ENCODE results near the gene SLAMF8.

SLAMF8 gene

DNA sequence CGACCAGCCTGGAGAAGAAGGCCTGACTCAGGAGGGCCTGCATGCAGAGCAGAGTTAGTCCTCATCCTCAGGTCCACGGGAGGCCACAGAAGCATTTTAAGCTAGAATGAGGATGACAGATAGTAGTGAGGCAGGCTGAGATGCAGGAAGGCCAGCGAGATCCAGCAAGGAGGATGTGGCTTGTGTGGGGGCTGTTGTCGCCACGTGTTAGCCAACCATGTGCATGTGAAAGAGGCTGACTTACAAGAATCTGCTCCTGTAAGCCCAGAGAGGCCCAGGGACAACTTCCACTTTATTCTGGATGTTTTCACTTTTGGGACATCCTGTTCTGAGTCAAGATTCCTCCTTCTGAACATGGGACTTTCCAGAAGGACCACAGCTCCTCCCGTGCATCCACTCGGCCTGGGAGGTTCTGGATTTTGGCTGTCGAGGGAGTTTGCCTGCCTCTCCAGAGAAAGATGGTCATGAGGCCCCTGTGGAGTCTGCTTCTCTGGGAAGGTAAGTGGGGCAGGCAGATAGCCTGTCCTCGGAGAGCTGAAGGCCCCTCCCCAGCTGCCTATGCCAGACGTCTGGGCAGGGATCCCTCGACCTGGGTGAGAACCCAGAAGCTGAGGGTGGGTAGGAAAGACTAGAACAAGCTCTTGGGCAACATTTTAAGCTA is at the start of gene SLAMF8:
Gene SLAMF8, plus strand, starts transcription at position 433 of the 661 bp plus-strand sequence. Its CDS starts 26 bp downstream, at position 459.
- DNase-seq (ENCODE audit: low read depth in 2 of 2): peak; percentile 31 to 34

DNA sequence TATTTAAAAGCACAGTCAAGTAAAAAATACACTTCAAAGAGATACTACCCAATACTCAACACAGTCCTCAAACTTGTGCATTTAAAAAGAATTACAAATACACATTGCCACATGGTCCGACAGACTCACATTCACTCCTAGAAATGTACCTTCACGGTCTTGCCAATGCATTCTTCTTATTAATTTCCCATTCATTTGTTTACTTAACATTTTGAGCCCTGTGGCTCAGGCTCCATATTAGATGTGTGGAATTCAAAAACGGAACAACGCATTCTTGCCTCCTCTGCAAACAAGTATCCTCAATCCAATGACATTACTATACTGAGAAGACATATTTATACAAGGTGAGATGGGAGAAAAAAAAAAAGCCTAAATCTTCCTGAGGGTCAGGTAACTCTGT is 48.4 kb upstream of the SLAMF8 start:
- DNase-seq (ENCODE audit: low read depth in 2 of 2): no peak

DNA sequence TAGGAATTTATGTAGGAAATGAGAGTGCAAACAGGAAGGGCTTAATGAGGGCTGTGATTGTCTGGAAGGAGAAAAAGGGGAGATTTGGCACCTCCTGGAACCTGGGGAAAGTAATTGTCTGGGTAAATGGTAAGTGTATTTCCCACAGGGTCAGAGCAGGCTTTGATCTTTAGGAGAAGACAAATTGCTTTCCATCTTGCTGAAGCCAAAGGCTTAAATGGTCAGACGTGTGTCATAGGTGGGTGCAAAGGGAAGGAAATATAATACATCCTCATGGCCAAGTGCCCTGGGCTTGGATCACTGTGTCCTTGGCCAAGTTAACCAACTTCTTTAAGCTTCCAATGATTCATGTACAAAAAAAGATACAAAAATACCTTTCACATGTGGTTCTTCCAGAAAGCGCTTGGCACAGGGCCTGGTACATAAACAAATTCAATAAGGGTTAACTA is 47.2 kb upstream of the SLAMF8 start:
- DNase-seq (ENCODE audit: low read depth in 2 of 2): no peak

DNA sequence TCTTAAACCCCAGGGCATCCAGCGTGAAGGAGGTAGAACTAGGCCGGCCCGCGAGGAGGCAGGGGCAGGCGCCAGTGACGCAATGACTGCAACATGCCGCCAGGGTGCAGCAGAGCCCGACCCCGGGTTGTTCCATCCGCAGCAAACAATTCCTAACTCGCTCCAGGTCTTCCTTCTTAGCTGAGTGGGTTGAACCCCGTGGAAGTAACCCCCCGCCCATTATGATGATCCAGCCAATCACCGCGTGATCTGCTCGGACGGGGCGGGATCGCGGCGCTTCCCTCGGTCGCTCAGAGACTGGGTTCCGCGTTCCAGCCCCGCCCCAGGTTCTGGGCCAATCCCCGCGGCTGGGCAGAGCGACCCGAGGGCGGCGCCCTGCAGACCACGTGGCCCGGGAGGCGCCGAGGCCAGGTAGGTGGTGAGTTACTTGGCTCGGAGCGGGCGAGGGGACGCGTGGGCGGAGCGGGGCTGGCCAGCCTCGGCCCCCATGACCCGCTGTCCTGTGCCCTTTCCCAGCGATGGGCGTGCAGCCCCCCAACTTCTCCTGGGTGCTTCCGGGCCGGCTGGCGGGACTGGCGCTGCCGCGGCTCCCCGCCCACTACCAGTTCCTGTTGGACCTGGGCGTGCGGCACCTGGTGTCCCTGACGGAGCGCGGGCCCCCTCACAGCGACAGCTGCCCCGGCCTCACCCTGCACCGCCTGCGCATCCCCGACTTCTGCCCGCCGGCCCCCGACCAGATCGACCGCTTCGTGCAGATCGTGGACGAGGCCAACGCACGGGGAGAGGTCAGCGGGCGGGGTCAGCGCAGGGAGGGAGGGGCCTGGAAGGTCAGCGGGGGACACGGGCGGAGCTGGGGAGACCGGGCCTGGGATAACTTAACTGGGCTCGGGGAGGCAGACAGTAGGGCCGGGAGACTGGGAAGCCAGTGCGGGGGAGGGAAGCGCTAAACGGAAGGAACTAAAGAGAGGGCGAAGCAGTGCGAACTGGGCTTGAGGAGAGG is 45.8 kb upstream of the SLAMF8 start, which contains the start of gene DUSP23:
Gene DUSP23, plus strand, starts transcription at position 380 of the 1,000 bp plus-strand sequence. Its CDS starts 139 bp downstream, at position 519.
- peak; percentile 91 to 93 for DNase-seq (ENCODE audit: low read depth in 2 of 2)

DNA sequence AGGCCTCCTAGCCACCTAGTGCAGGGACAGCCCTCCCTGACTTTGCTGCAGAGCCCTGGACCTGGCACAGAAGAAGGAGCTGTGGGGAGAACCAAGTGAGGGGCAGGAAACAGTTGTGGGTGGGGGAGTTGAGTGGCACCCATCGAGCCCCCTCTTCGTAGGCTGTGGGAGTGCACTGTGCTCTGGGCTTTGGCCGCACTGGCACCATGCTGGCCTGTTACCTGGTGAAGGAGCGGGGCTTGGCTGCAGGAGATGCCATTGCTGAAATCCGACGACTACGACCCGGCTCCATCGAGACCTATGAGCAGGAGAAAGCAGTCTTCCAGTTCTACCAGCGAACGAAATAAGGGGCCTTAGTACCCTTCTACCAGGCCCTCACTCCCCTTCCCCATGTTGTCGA is 44.7 kb upstream of the SLAMF8 start:
- DNase-seq (ENCODE audit: low read depth in 2 of 2): no peak

DNA sequence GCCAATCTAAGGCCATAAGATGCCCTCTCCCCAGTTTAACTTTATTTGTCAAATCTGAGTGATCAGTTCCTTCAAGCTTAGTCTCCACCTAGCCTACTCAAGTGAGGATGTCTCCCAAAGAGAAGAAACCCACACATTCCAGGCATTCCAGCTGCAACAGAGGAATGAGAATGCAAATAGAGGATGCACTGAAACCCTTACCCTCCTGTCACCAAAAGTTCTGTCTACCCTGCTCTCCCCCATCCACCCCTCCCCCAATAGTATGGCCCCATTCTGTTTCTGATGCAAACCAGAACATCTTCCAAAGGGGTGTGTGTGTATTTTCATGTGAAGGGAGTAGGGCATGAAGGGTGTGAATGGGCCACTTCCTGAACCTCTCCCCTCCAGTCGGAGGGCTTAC is 42.9 kb upstream of the SLAMF8 start:
- no peak for DNase-seq (ENCODE audit: low read depth in 2 of 2)

DNA sequence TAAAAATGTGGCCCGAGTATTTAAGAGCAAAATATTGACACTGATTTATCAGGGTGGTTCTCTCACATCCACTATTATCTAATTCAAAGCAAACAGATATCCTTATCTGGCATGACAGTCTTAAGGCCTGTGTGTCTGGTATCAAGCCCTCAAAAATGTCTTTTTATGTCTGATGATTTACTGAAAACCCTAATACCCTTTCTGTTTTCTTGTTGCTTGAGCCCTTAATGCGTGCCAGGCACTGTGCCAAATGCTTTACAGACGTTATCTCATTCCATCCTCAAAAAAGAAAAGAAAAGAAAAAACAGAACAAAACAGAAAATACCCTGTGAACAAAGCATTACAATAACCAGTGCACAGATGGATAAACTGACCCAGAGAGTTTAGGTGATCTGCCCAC is 40.2 kb upstream of the SLAMF8 start:
- DNase-seq (ENCODE audit: low read depth in 2 of 2): no peak

DNA sequence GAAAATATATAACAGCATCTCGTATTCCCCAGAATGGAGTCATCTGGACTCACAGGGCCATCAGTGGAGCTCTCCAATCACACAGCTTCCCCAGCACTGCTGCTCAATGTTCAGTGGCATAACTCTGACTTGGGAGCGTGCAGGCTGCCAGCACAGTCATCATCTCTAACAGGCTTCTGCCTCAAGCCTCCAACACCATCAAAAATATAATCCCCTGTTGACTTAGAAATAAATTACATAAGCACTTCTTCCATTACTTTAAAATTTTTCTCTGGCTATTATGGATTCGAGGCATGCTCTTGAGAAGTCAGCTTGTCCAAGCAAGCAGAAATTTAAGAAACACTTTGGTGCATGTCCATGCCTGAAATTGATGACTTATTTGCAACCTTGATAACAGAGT is 39.7 kb upstream of the SLAMF8 start:
- no peak for DNase-seq (ENCODE audit: low read depth in 2 of 2)

DNA sequence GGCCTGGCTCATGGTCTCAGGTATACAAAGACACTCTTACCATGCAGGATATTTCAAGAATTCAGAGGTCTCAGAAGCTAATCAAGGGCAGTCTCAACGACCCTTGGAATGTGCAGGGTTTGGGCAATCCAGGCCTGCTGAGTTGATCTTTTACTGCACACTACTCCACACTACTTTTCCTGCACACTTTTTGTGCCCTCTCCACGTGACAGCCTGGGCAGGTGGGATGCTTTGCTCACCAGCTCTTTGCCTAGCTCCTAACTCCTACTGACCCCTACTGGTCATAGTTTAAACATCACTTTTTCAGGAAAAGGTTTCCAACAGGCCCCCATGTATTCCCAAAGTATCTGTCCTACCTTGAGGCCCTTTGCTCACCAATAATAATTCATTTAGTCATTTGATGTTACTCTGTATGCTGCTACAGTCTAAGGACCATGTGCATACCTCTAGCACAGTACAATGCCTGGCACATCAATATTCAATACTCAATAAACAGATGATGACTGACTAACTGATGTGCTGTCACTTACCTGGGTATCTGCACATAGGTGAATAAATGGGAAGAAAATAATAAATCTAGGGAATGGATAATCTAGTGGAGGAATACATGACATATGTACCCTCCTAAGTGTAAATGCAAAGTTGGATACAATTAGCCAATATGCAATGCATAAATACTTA is 36.3 kb upstream of the SLAMF8 start:
- no peak for DNase-seq (ENCODE audit: low read depth in 2 of 2)

DNA sequence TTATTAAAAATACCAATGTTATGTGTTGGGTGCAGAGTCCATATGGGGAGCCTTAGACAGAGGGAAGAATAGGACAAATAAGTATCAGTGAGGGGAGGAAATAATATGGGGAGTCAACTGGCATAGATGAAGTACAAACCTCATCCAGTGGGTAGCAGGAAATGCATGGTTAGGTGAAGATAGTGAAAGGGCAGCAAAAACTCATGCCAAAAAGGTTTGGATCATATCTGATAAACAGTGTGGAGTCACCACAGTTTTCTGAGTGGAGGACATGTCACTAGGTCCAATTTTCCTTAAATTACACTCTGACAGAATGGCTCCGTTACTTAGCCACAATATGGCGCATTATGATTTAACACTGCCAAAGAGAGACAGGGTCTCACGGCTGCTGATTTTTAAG is 35.6 kb upstream of the SLAMF8 start:
- DNase-seq (ENCODE audit: low read depth in 2 of 2): no peak

DNA sequence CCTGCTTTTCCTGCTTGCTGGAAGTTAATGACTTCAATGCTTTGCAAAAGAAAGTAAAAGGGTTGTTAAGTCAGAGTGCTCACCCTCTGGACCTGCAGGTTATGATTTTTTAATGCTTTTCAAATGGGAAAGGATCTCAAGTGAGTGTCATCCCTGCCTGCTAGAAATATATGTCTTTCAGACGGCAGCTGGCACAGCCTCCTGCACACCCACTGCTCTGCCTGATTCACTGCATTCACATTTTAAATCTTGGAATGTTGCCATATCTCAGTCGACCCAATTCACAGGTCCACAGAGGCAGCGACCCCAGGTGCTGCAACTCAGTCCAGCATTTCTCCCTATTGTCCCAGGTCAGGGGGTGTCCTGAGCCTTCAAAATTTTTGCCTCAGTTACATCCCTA is 35.2 kb upstream of the SLAMF8 start:
- DNase-seq (ENCODE audit: low read depth in 2 of 2): no peak

DNA sequence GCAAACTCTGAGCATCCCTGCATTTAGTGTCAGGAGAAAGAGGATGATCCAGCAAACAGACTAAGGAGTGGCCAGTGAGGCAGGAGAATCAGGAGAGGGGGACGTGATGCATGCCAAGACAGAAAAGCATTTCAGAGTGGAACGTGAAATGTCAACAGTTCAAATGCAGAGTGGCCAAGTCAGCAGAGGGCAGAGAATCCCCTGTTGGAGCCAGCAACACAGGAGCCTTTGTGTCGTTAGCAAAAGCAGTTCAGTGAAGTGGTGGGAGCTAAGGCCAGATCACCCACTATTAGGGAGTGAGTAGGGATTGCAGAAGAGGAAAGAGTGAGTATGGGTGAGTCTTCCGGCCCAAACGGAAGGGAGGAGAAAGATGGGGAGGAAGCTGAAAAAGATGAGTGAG is 31.1 kb upstream of the SLAMF8 start:
- no peak for DNase-seq (ENCODE audit: low read depth in 2 of 2)

DNA sequence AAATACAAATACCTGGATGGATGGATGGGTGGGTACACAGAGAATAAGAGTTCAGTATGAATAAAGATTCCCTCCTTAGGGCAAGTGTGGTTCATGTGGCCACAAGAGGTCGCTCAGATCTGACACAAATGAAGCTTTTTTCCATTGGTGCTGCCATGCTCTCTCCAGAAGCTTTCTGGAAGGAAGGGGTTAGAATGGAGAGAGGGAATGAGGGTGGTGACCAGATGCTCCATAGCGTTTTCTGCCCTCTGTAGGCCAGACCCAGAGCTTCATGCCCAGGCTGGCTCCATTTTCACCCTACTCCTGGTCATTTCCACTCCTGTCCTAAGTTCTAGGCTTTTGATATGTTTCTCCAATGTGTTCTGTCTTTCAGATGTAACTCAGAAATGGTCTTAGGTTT is 27.8 kb upstream of the SLAMF8 start:
- peak; percentile 20 to 21 for DNase-seq (ENCODE audit: low read depth in 2 of 2)

DNA sequence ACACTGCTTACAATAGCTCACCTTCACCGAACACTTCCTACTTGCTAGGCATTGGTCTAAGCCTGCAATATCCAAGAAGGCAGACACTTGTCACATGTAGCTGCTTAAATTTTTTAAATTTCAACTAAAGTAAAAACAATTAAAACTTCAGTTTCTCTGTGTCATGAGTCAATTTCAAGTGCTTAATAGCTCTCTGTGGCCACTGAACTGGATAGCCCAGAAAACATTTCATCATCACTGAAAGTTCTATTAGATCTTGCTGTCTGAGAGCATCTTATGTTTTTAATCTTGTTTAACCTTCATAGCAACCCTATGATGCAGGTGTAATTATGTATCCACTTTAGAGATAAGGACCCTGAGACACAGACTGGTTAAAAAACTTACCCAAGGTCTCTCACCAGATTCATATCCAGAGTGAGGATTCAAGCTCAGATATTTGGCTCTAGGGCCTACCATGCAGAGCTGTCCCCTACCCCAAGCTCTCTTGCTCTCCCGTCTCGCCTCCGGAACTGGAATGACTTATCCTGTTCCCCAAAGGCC is 27.2 kb upstream of the SLAMF8 start:
- no peak for DNase-seq (ENCODE audit: low read depth in 2 of 2)

DNA sequence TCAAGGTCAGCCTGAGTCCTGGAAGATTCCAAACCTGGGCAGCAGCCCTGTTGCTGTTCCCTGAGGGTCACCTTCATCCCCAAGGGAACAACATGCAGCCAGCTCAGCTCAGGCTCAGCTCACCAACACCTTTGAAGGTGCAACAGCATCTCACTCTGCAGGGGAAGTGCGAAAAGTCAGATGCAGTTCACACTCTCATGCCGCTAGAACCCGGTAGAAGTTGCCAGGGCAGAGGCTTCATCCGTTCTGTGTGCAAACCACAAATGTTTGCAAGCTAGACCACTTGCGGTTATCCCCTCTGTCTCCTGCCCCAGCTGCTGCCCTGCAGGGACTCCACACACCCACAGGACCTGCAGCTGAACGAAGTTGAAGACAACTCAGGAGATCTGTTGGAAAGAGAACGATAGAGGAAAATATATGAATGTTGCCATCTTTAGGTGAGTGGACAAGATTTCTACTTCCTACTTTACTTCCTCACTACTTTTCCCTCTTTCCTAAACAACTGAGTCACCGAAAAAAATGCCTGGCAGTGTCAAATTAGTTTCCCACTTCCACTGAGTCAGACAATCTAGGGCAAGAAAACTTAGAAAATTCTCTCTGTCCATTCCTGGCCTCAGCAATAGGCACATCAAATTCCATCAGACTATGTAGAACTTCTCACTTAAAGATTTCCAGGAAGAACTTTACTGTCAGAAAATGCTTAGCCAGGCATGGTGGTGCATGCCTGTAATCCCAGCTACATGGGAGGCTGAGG is 26.3 kb upstream of the SLAMF8 start:
- DNase-seq (ENCODE audit: low read depth in 2 of 2): no peak

DNA sequence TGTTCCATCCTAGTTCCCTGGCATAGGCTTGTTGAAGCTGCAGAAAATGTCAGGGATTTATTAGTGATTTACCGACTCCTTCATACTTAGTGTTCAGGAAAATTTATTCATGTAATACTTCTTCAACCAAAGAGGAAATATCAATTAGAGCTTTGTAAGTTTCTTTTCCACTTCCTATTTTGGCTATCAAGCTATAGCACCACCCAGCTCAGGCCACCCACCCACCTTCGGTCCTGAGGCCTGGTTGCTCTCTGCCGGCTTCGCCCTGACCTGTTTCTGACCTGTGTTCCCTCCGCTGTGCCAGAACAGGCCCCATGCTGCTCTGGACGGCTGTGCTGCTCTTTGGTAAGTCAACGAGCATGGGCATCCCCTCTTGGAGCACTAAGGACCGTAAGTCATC is 24.6 kb upstream of the SLAMF8 start, which contains the start of gene FCRL6:
Gene FCRL6, plus strand, starts transcription at position 250 of the 400 bp plus-strand sequence. Its CDS starts 65 bp downstream, at position 315.
- DNase-seq (ENCODE audit: low read depth in 2 of 2): no peak

DNA sequence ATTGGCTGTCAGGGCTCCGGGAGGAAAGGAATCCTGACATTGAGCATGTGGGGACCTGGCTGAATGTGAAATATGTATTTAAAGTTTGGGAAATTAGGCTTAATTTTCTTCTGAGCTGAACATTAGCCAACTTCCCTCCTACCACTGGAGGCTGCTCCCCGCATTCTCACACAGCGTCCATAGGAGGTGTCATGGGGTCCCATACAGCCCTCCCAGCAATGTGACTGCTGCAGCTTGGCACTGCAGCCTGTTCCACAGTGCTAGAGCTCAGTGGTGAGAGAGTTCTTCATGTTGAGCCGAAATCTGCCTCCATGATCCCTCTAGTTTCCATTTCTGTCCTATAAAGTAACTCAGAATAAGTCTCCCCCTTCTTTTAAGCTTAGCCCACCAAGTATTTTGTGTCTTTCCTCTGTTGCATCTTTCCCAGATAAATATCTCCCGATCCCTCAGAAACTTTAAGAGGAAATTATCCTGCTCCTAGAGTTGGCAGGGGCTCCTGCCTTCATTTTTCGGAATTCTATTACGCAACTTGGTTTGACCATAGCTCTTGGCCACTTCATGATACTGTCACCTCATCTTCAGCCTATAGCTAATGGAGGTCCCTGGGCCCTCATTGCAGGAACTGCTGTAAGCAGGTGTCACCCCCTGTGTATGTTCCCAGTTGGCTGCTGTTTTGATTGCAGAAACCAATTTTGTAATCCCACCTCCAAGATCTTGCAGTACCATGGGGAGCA is 22.6 kb upstream of the SLAMF8 start:
- no peak for DNase-seq (ENCODE audit: low read depth in 2 of 2)

DNA sequence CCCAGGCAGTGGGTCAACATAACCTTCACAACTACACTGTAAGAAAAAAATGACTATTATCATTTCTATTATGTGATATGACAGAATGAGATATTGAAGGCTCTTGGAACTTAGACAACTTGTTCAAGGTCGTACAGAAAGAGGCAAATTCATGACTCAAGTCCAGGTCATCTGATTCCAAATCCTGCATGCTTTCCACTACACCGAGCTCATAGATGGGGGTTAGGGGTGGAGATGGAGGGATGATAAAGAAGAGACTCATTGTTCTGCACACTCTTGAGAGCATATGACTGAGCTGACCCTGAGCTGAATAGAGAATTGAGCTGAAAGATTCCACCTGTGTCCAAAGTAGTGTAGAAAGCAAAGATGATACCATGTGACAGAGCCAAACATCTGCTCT is 21.7 kb upstream of the SLAMF8 start:
- no peak for DNase-seq (ENCODE audit: low read depth in 2 of 2)

DNA sequence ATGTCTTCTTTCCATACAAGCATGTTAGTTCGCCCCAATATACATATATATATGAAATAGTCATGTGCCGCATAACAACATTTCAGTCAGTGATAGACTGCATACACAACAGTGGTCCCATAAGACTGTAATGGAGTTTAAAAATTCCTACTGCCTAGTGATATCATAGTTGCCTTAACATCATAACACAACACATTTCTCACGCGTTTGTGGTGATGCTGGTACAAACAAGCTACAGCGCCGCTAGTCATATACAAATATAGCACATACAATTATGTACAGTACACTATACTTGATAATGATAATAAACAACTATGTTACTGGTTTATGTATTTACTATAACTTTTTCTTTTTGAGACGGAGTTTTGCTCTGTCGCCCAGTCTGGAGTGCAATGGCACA is 10.7 kb upstream of the SLAMF8 start:
- no peak for DNase-seq (ENCODE audit: low read depth in 2 of 2)

DNA sequence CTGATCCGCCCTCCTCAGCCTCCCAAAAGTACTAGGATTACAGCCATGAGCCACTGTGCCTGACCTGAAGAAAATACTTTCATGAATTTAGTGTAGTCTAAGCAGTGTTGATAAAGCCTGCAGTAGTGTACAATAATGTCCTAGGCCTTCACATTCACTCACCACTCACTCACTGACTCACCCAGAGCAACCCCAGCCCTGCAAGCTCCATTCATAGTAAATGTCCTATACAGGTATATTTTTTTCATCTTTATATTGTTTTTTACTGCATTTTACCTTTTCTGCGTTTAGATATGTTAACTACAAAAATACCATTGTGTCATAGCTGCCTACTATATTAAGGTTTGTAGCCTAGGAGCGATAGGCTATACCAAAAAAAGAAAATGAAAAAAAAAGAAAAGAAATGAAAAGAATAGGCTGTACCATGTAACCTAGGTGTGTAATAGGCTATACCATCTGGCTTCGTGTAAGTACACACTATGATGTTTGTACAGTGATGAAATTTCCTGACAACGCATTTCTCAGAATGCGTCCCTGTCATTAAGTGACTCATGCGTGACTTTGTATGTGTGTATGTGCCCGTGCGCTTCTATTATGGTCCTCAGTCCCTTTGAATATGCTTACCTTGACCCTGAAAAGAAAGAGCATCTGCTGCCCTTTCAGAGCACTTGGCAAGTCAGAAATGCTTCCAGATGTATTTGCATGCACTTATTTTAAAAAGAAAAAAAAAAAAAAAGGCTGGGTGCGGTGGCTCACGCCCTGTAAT is 9.2 kb upstream of the SLAMF8 start:
- DNase-seq (ENCODE audit: low read depth in 2 of 2): no peak
